ENCODE data around the gene MACROD2.

GRCh38 chr20:15475483-15475882 lies 1480.2 kb downstream of the MACROD2 start:
- TF ChIP-seq ARNTL (CRISPR knock-in tag; IDR thresholded peaks at IDR 0.05; ENCODE audit: borderline replicate concordance, low read depth) = no peak
- TF ChIP-seq RARB (CRISPR knock-in tag; IDR thresholded peaks at IDR 0.05) = no peak
- no peak for TF ChIP-seq ISL1 (CRISPR knock-in tag; IDR thresholded peaks at IDR 0.05)
